NCI-H526 (cell line): ENCODE measurements around the gene C11orf24.
"Not testable (repeated sequence)": the region's sequence is repeated elsewhere in the genome, so short reads cannot be mapped to it uniquely, and the experiment has no call there.

ENCODE experiments used
- DNase-seq, 2 experiments: peaks; one replicate each; lab custom pipeline; 2025; lab: John Stamatoyannopoulos, UW

The C11orf24 gene

GRCh38 chr11:68251765-68252164, 20.0 kb downstream of the C11orf24 start:
- no peak for DNase-seq

- DNase-seq = not testable (repeated sequence)
Observed at GRCh38 chr11:68244912-68245311, 26.9 kb downstream of the C11orf24 start.

- DNase-seq = not testable (repeated sequence)
Observed at GRCh38 chr11:68243847-68244246, 27.9 kb downstream of the C11orf24 start.

- no peak for DNase-seq
Observed at GRCh38 chr11:68242616-68243015, 29.2 kb downstream of the C11orf24 start.

GRCh38 chr11:68231621-68232020, 40.2 kb downstream of the C11orf24 start:
- no peak for DNase-seq

- no peak for DNase-seq
Observed at GRCh38 chr11:68229601-68230000, 42.2 kb downstream of the C11orf24 start.

- no peak for DNase-seq
Observed at GRCh38 chr11:68226421-68226820, 45.4 kb downstream of the C11orf24 start.

GRCh38 chr11:68224606-68225005, 47.2 kb downstream of the C11orf24 start:
- DNase-seq = no peak

GRCh38 chr11:68223275-68223674, 48.5 kb downstream of the C11orf24 start:
- no peak for DNase-seq

- DNase-seq = no peak
Observed at GRCh38 chr11:68221406-68221805, 50.4 kb downstream of the C11orf24 start.

GRCh38 chr11:68216171-68216938, 55.4 kb downstream of the C11orf24 start:
- DNase-seq = no peak

- DNase-seq = no peak
Observed at GRCh38 chr11:68215524-68216170, 56.1 kb downstream of the C11orf24 start.

- DNase-seq = no peak
Observed at GRCh38 chr11:68215087-68215445, 56.7 kb downstream of the C11orf24 start.

GRCh38 chr11:68214173-68215086, 57.3 kb downstream of the C11orf24 start:
- peak; percentile 40 to 65 for DNase-seq

GRCh38 chr11:68213555-68214172, 58.1 kb downstream of the C11orf24 start:
- peak; percentile 75 to 98 for DNase-seq

- DNase-seq = peak in 1 of 2 experiments; percentile 88
Observed at GRCh38 chr11:68213135-68213515, 58.6 kb downstream of the C11orf24 start, which contains the start of gene KMT5B. Gene KMT5B (minus strand): TSS chr11:68213296. CDS start chr11:68190076, 23,220 bp downstream.

GRCh38 chr11:68212421-68213134, 59.2 kb downstream of the C11orf24 start:
- peak; percentile 35 to 86 for DNase-seq

- peak; percentile 14 to 59 for DNase-seq
Observed at GRCh38 chr11:68211546-68211945, 60.2 kb downstream of the C11orf24 start.
